ENCODE measurements around the gene INPP5A. TPM values are rescaled to one million over a fixed set of nuclear protein-coding genes. Genes with fewer than 3 reads are reported as not detected.

INPP5A gene
- total RNA-seq, 4 donors from 2014 or later, result 16.9 to 58.2 (median 29.5) TPM

GRCh38 chr10:132804287-132804686 is 266.7 kb downstream of the INPP5A start:
- intact Hi-C loops (cut with DNase I), result no loop called here
- H3K4me3 ChIP-seq, result no peak overlapping the region
- no peak for DNase-seq
- H3K9me3 ChIP-seq, result peaks cover 0 to 5% (median 3%) of the 10 kb centered on the region in 3 donors
- no peak overlapping the region for H3K27ac ChIP-seq
- WGBS, 2 donors, result 86 to 93% methylated on average over 8 to 11 of the region's 11 CpGs
- H3K27me3 ChIP-seq, result peaks cover 0 to 29% (median 0%) of the 10 kb centered on the region in 4 donors
- no peaks in the 10 kb centered on the region for H3K4me1 ChIP-seq
- no peaks in the 10 kb centered on the region for H3K36me3 ChIP-seq
- TF ChIP-seq POLR2A (IDR thresholded peaks at IDR 0.05) (no peak), CTCF (IDR thresholded peaks at IDR 0.05) (no peak)

- H3K4me1 ChIP-seq, result no peaks in the 10 kb centered on the region
- no peaks in the 10 kb centered on the region for H3K36me3 ChIP-seq
- WGBS, 2 donors, result 76 to 84% methylated on average over 4 to 9 of the region's 23 CpGs
- intact Hi-C loops (cut with DNase I), result no loop called here
- peaks cover 0 to 5% (median 3%) of the 10 kb centered on the region in 3 donors for H3K9me3 ChIP-seq
- no peak overlapping the region for H3K4me3 ChIP-seq
- DNase-seq, result no peak
- no peak overlapping the region for H3K27ac ChIP-seq
- peaks cover 0 to 35% (median 0%) of the 10 kb centered on the region in 4 donors for H3K27me3 ChIP-seq
- no peak for TF ChIP-seq POLR2A (IDR thresholded peaks at IDR 0.05)
- TF ChIP-seq CTCF (IDR thresholded peaks at IDR 0.05), result no peak
Observed at GRCh38 chr10:132804785-132805426, 267.3 kb downstream of the INPP5A start.

GRCh38 chr10:132805599-132805998 is 268.0 kb downstream of the INPP5A start:
- WGBS, 2 donors, result 50 to 61% methylated on average over 5 to 13 of the region's 21 CpGs
- Histone ChIP-seq H3K27me3 (peaks cover 0 to 42% (median 0%) of the 10 kb centered on the region in 4 donors), H3K4me1 (no peaks in the 10 kb centered on the region), H3K36me3 (no peaks in the 10 kb centered on the region), H3K9me3 (peaks cover 0 to 5% (median 3%) of the 10 kb centered on the region in 3 donors), H3K27ac (no peak overlapping the region), H3K4me3 (no peak overlapping the region)
- intact Hi-C loops (cut with DNase I), result no loop called here
- no peak for TF ChIP-seq POLR2A (IDR thresholded peaks at IDR 0.05)
- TF ChIP-seq CTCF (IDR thresholded peaks at IDR 0.05), result no peak
- DNase-seq, result no peak

- peaks cover 0 to 47% (median 0%) of the 10 kb centered on the region in 4 donors for H3K27me3 ChIP-seq
- DNase-seq, result no peak
- H3K4me1 ChIP-seq, result no peaks in the 10 kb centered on the region
- H3K4me3 ChIP-seq, result no peak overlapping the region
- peaks cover 0 to 5% (median 3%) of the 10 kb centered on the region in 3 donors for H3K9me3 ChIP-seq
- WGBS, 2 donors, result 25 to 36% methylated on average over 7 of the region's 7 CpGs
- no peaks in the 10 kb centered on the region for H3K36me3 ChIP-seq
- H3K27ac ChIP-seq, result no peak overlapping the region
- intact Hi-C loops (cut with DNase I), result no loop called here
- no peak for TF ChIP-seq CTCF (IDR thresholded peaks at IDR 0.05)
- no peak for TF ChIP-seq POLR2A (IDR thresholded peaks at IDR 0.05)
Observed at GRCh38 chr10:132806110-132806509, 268.5 kb downstream of the INPP5A start.

GRCh38 chr10:132806561-132807003 is 269.0 kb downstream of the INPP5A start:
- peaks cover 0 to 52% (median 0%) of the 10 kb centered on the region in 4 donors for H3K27me3 ChIP-seq
- H3K27ac ChIP-seq, result no peak overlapping the region
- H3K9me3 ChIP-seq, result peaks cover 0 to 5% (median 3%) of the 10 kb centered on the region in 3 donors
- H3K4me3 ChIP-seq, result no peak overlapping the region
- intact Hi-C loops (cut with DNase I), result no loop called here
- 81 to 86% methylated on average over 10 to 15 of the region's 25 CpGs for WGBS, 2 donors
- DNase-seq, result no peak
- H3K4me1 ChIP-seq, result no peaks in the 10 kb centered on the region
- H3K36me3 ChIP-seq, result no peaks in the 10 kb centered on the region
- no peak for TF ChIP-seq POLR2A (IDR thresholded peaks at IDR 0.05)
